ENCODE results near the gene TBC1D8. TPM values are rescaled to one million over a fixed set of nuclear protein-coding genes. Genes with fewer than 3 reads are reported as not detected.

The TBC1D8 gene
- total and polyA plus RNA-seq, 9 of the 15 experiments (the other 6 are each of a cell fraction or from before 2014, with no cell fraction given), result 0.36 to 1.3 (median 0.82) TPM

GRCh38 chr2:100957996-100958653 lies 193.1 kb downstream of the TBC1D8 start:
- Histone ChIP-seq H4K20me1 (replicated peaks; ENCODE audit: control insufficient read depth, insufficient read depth, low read length) (no peaks in the 10 kb centered on the region), H3K27me3 (ENCODE audit: control insufficient read depth in 2 of 2, insufficient read depth in 2 of 2, low read length in 2 of 2) (peaks cover 29 to 61% of the 10 kb centered on the region in 2 experiments), H3K9ac (ENCODE audit: insufficient read depth in 1 of 2, low read depth in 2 of 2, low read length in 2 of 2) (no peak overlapping the region), H3K79me2 (ENCODE audit: control insufficient read depth, insufficient read depth, low read length) (no peaks in the 10 kb centered on the region), H3K9me3 (replicated peaks; ENCODE audit: control insufficient read depth, insufficient read depth, low read depth, low read length) (no peaks in the 10 kb centered on the region), H3K4me2 (ENCODE audit: insufficient read depth, low read length) (no peak overlapping the region), H3K9me1 (ENCODE audit: control insufficient read depth, insufficient read depth, low read length) (no peaks in the 10 kb centered on the region), H3K27ac (ENCODE audit: extremely low read depth, low read depth, low read length) (no peak overlapping the region), H3K4me1 (replicated peaks in 1 of 2; ENCODE audit: control insufficient read depth in 2 of 2, insufficient read depth in 2 of 2, low read length in 2 of 2) (no peaks in the 10 kb centered on the region), H3K36me3 (ENCODE audit: control insufficient read depth, insufficient read depth, low read length) (no peaks in the 10 kb centered on the region), H2AFZ (ENCODE audit: low read depth, low read length) (no peak overlapping the region), H3K4me3 (no peak overlapping the region)
- DNase-seq (ENCODE audit: extremely low read depth in 1 of 4, low spot score in 3 of 4), result no peak
- intact Hi-C loops (cut with micrococcal nuclease) (no loop called here), in situ Hi-C loops (cut with MboI) (no loop called here)
- ChIA-PET CTCF (ENCODE audit: low intra/inter-chr PET ratio) (no interaction called here), POLR2A (interaction anchor here (0.6 to 0.7 kb wide), 2 partner anchors 15 to 22 kb away, joined by 3 to 4 read pairs; no protein-coding TSS in a partner anchor)
- 20% methylated on average over 16 of the region's 16 CpGs for WGBS (ENCODE audit: insufficient coverage, low coverage, missing lambda C conversion rate)
- no peak for FAIRE-seq
- BruUV-seq (replicated peaks), result no TSS peak
- TF ChIP-seq BRD9 (IDR thresholded peaks at IDR 0.05; ENCODE audit: low read depth, partially characterized antibody) (no peak), ZNF232 (CRISPR knock-in tag; IDR thresholded peaks at IDR 0.05) (no peak), GATAD2B (IDR thresholded peaks at IDR 0.05; ENCODE audit: borderline replicate concordance) (no peak), ZNF133 (CRISPR knock-in tag; IDR thresholded peaks at IDR 0.05) (no peak), ZBTB1 (CRISPR knock-in tag; IDR thresholded peaks at IDR 0.05; ENCODE audit: borderline replicate concordance, low read depth) (no peak), TBP (optimal IDR thresholded peaks at IDR 0.05; ENCODE audit: low read depth, low read length) (no peak), MED1 (CRISPR knock-in tag; IDR thresholded peaks at IDR 0.05; ENCODE audit: borderline replicate concordance) (no peak), ZNF75A (CRISPR knock-in tag; IDR thresholded peaks at IDR 0.05) (no peak), CEBPG (CRISPR knock-in tag; IDR thresholded peaks at IDR 0.05) (no peak), CEBPG (tag; conservative IDR thresholded peaks at IDR 0.05 in 1 of 2, IDR thresholded peaks at IDR 0.05 in 1 of 2) (0 out of 4 replicates have a peak, but pooled peaks of 1 of the 2 experiments have one; percentile 34), ZNF644 (tag; IDR thresholded peaks at IDR 0.05; ENCODE audit: low read depth) (no peak)
- TF ChIP-seq, protein P1, sequence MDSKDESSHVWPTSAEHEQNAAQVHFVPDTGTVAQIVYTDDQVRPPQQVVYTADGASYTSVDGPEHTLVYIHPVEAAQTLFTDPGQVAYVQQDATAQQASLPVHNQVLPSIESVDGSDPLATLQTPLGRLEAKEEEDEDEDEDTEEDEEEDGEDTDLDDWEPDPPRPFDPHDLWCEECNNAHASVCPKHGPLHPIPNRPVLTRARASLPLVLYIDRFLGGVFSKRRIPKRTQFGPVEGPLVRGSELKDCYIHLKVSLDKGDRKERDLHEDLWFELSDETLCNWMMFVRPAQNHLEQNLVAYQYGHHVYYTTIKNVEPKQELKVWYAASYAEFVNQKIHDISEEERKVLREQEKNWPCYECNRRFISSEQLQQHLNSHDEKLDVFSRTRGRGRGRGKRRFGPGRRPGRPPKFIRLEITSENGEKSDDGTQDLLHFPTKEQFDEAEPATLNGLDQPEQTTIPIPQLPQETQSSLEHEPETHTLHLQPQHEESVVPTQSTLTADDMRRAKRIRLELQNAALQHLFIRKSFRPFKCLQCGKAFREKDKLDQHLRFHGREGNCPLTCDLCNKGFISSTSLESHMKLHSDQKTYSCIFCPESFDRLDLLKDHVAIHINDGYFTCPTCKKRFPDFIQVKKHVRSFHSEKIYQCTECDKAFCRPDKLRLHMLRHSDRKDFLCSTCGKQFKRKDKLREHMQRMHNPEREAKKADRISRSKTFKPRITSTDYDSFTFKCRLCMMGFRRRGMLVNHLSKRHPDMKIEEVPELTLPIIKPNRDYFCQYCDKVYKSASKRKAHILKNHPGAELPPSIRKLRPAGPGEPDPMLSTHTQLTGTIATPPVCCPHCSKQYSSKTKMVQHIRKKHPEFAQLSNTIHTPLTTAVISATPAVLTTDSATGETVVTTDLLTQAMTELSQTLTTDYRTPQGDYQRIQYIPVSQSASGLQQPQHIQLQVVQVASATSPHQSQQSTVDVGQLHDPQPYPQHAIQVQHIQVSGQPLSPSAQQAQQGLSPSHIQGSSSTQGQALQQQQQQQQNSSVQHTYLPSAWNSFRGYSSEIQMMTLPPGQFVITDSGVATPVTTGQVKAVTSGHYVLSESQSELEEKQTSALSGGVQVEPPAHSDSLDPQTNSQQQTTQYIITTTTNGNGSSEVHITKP (IDR thresholded peaks at IDR 0.05; ENCODE audit: partially characterized antibody), result peak; percentile 60
- ATAC-seq, result peak; percentile 56

Data from K562 (cell line).